B cell (primary cell): ENCODE measurements around the gene GRIK2. TPM values are rescaled to one million over a fixed set of nuclear protein-coding genes. Genes with fewer than 3 reads are reported as not detected.

Source experiments
- ATAC-seq: fragments of 200-7000 bp; cut with Tn5 transposase; one replicate; pipeline ENCODE4 v1.10.0; 2021; ENCODE audit warnings: low read depth, mild to moderate bottlenecking, moderate number of reproducible peaks, moderate library complexity
- CTCF ChIA-PET: fragments of 350-600 bp; sonication (Branson Sonifier 250); formaldehyde crosslinking; loops from one replicate; lab custom pipeline; 2021; ENCODE audit warnings: antibody characterized with exemption, inconsistent platforms; lab: Charles Lee
- POLR2A ChIA-PET: fragments of 350-600 bp; sonication (Branson Sonifier 250); formaldehyde crosslinking; loops from one replicate; lab custom pipeline; 2021; ENCODE audit warnings: antibody characterized with exemption; lab: Charles Lee
- DNase-seq: peaks from one replicate; pipeline ENCODE4 v3.0.0; 2013
- H2AFZ ChIP-seq: 2 replicates; pipeline ENCODE4 v1.6.1; 2012; ENCODE audit warnings: mild to moderate bottlenecking, low read depth, low read length; ENCODE audit not compliant: insufficient read depth, poor library complexity, severe bottlenecking
- H3K27ac ChIP-seq, 2 donors: 1 replicate in 1 of 2; 2 replicates in 1 of 2; pipeline ENCODE4 v1.5.1; 2012 to 2013; ENCODE audit warnings: low read length in 2 of 2, mild to moderate bottlenecking in 2 of 2, moderate library complexity in 1 of 2
- H3K27me3 ChIP-seq, 4 experiments: fragments of 200-600 bp in 1 of 4; sonication (generic) in 1 of 4; replicated peaks in 1 of 4; 1 replicate in 2 of 4; 2 replicates in 2 of 4; pipeline versions ENCODE4 v1.6.1 to v1.7.0; 2013 to 2016; ENCODE audit warnings: low read length in 3 of 4, mild to moderate bottlenecking in 2 of 4, mixed read lengths in 1 of 4, moderate library complexity in 1 of 4; ENCODE audit not compliant: insufficient read depth in 4 of 4, control insufficient read depth in 3 of 4; ENCODE audit errors: control extremely low read depth in 1 of 4
- H3K36me3 ChIP-seq, 2 experiments: replicated peaks in 1 of 2; 1 replicate in 1 of 2; 2 replicates in 1 of 2; pipeline versions ENCODE4 v1.6.1 to v1.7.1; 2013; ENCODE audit warnings: low read length in 1 of 2; ENCODE audit not compliant: insufficient read depth in 2 of 2, control insufficient read depth in 1 of 2; ENCODE audit errors: control extremely low read depth in 1 of 2, extremely low read depth in 1 of 2
- H3K4me1 ChIP-seq, 2 donors: fragments of 200-600 bp in 1 of 2; sonication (generic) in 1 of 2; 1 replicate in 1 of 2; 2 replicates in 1 of 2; pipeline versions ENCODE4 v1.5.1 to v1.6.1; 2013 to 2017; ENCODE audit warnings: low read length in 2 of 2; ENCODE audit not compliant: control insufficient read depth in 2 of 2, insufficient read depth in 2 of 2
- H3K4me2 ChIP-seq: replicated peaks from 2 replicates; pipeline ENCODE3; 2012; ENCODE audit warnings: mild to moderate bottlenecking, low read depth, low read length; ENCODE audit not compliant: poor library complexity, severe bottlenecking
- H3K4me3 ChIP-seq, 5 experiments: fragments of 200-600 bp in 1 of 5; sonication (generic) in 1 of 5; 1 replicate in 3 of 5; 2 replicates in 2 of 5; pipeline versions ENCODE4 v1.5.1 to v1.7.0; 2011 to 2016; ENCODE audit warnings: low read length in 4 of 5, mild to moderate bottlenecking in 4 of 5, low read depth in 2 of 5, control low read depth in 1 of 5, moderate library complexity in 1 of 5; ENCODE audit not compliant: insufficient read depth in 1 of 5; ENCODE audit errors: control extremely low read depth in 1 of 5, extremely low read depth in 1 of 5
- H3K79me2 ChIP-seq: fragments of 200-600 bp; sonication (generic); one replicate; pipeline ENCODE4 v1.6.0; 2016; ENCODE audit warnings: low read length; ENCODE audit not compliant: control insufficient read depth, insufficient read depth
- H3K9ac ChIP-seq: fragments of 200-600 bp; sonication (generic); 2 replicates; pipeline ENCODE4 v1.6.1; 2017; ENCODE audit warnings: mild to moderate bottlenecking, low read length, moderate library complexity
- H3K9me3 ChIP-seq, 3 donors: one replicate each; pipeline versions ENCODE4 v1.6.1 to v1.7.1; 2013; ENCODE audit warnings: low read length in 2 of 3; ENCODE audit not compliant: control insufficient read depth in 2 of 3, insufficient read depth in 1 of 3; ENCODE audit errors: control extremely low read depth in 1 of 3
- H4K20me1 ChIP-seq: 2 replicates; pipeline ENCODE4 v1.6.0; 2012; ENCODE audit warnings: mild to moderate bottlenecking, low read length; ENCODE audit not compliant: insufficient read depth, control insufficient read depth, poor library complexity, severe bottlenecking
- H3K27ac Mint-ChIP-seq: one replicate; pipeline ENCODE4 v1.8.0; 2021; ENCODE audit warnings: mixed read lengths
- H3K27me3 Mint-ChIP-seq: one replicate; pipeline ENCODE4 v1.8.0; 2021; ENCODE audit warnings: mixed read lengths
- H3K4me1 Mint-ChIP-seq: one replicate; pipeline ENCODE4 v1.8.0; 2021; ENCODE audit warnings: mixed read lengths
- H3K4me3 Mint-ChIP-seq: one replicate; pipeline ENCODE4 v1.8.0; 2021; ENCODE audit warnings: mixed read lengths
- H3K9me3 Mint-ChIP-seq: one replicate; pipeline ENCODE4 v1.8.0; 2022; ENCODE audit warnings: mixed read lengths; ENCODE audit not compliant: insufficient read depth
- EZH2 ChIP-seq: IDR thresholded peaks from 2 replicates; pipeline ENCODE4 v1.6.1; 2012; ENCODE audit warnings: borderline replicate concordance, low read depth, mild to moderate bottlenecking, moderate library complexity, low read length; ENCODE audit not compliant: insufficient read depth, poor library complexity, severe bottlenecking
- WGBS: methylation state at CpG from one replicate; pipeline ENCODE4 v1.1.5; 2013; ENCODE audit warnings: missing lambda C conversion rate; ENCODE audit not compliant: insufficient coverage; 5-methylcytosine and 5-hydroxymethylcytosine counted together
- intact Hi-C: fragments of 100-400 bp; cut with micrococcal nuclease; formaldehyde crosslinking; loops from one replicate; pipeline ENCODE4 v1.10.0; 2022
- polyA plus RNA-seq: library from polyadenylated mRNA; depleted of rRNA; stranded (reverse); fragments of >200 nt; gene quantifications from 2 replicates; pipeline ENCODE4 v1.2.3, GENCODE V29; 2012
- total RNA-seq, 2 donors: library from RNA; stranded (reverse); fragments of 120-200 nt in 1 of 2; gene quantifications; 1 replicate in 1 of 2; 2 replicates in 1 of 2; pipeline versions ENCODE4 v1.2.3 to v1.2.4, GENCODE V29; 2013 to 2022
- TF ChIP-seq, protein P1 (sequence below): fragments of 200-600 bp; IDR thresholded peaks from one replicate; pipeline ENCODE4 v1.8.0; 2022; ENCODE audit warnings: antibody characterized with exemption, mild to moderate bottlenecking

The GRIK2 gene
- total and polyA plus RNA-seq, 2 donors (not counting 1 experiment from before 2014, with no cell fraction given) = not detected

DNA sequence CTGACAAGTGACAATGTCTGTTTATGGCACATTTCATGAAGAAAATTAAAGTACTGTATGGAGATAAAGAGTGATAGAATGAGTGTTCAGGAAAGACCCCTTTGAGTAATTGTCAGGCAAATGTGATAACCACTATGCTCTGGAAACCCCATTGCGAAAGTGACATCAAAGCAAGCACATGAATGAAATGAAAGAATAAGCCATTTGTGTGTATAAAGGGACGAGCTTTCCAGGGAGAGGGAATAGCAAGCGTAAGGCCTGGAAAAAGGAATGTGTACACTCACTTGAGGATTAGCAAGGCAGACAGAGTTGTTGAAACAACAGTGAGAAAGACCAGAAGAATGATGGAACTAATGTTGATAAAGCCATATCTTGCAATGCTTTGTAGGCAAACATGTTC, 490.0 kb downstream of the GRIK2 start:
- Mint-ChIP-seq H3K27ac (no peak overlapping the region), H3K9me3 (no peaks in the 10 kb centered on the region), H3K4me3 (no peak overlapping the region), H3K27me3 (no peaks in the 10 kb centered on the region), H3K4me1 (no peaks in the 10 kb centered on the region)
- CTCF ChIA-PET = no interaction called here
- ATAC-seq = no peak
- no peaks in the 10 kb centered on the region for H3K27me3 ChIP-seq
- H3K9me3 ChIP-seq = no peaks in the 10 kb centered on the region
- H2AFZ ChIP-seq = no peak overlapping the region
- intact Hi-C loops = no loop called here
- no peak overlapping the region for H3K4me2 ChIP-seq
- H3K4me3 ChIP-seq = no peak overlapping the region
- H3K79me2 ChIP-seq = no peaks in the 10 kb centered on the region
- POLR2A ChIA-PET = no interaction called here
- H4K20me1 ChIP-seq = no peaks in the 10 kb centered on the region
- TF ChIP-seq, protein P1, sequence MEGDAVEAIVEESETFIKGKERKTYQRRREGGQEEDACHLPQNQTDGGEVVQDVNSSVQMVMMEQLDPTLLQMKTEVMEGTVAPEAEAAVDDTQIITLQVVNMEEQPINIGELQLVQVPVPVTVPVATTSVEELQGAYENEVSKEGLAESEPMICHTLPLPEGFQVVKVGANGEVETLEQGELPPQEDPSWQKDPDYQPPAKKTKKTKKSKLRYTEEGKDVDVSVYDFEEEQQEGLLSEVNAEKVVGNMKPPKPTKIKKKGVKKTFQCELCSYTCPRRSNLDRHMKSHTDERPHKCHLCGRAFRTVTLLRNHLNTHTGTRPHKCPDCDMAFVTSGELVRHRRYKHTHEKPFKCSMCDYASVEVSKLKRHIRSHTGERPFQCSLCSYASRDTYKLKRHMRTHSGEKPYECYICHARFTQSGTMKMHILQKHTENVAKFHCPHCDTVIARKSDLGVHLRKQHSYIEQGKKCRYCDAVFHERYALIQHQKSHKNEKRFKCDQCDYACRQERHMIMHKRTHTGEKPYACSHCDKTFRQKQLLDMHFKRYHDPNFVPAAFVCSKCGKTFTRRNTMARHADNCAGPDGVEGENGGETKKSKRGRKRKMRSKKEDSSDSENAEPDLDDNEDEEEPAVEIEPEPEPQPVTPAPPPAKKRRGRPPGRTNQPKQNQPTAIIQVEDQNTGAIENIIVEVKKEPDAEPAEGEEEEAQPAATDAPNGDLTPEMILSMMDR = no peak
- TF ChIP-seq EZH2 = no peak
- no peak overlapping the region for H3K27ac ChIP-seq
- WGBS = 95% methylated on average over 3 of the region's 3 CpGs
- no peak for DNase-seq
- no peak overlapping the region for H3K9ac ChIP-seq
- H3K4me1 ChIP-seq = no peaks in the 10 kb centered on the region
- no peaks in the 10 kb centered on the region for H3K36me3 ChIP-seq

- Mint-ChIP-seq H3K4me1 (no peaks in the 10 kb centered on the region), H3K9me3 (no peaks in the 10 kb centered on the region), H3K27ac (no peak overlapping the region), H3K27me3 (no peaks in the 10 kb centered on the region), H3K4me3 (no peak overlapping the region)
- no peak overlapping the region for H2AFZ ChIP-seq
- ChIA-PET CTCF (no interaction called here), POLR2A (no interaction called here)
- H3K79me2 ChIP-seq = no peaks in the 10 kb centered on the region
- no peak for DNase-seq
- no peak overlapping the region for H3K4me2 ChIP-seq
- H3K9me3 ChIP-seq = no peaks in the 10 kb centered on the region
- H4K20me1 ChIP-seq = no peaks in the 10 kb centered on the region
- 78% methylated on average over 3 of the region's 5 CpGs for WGBS
- no peaks in the 10 kb centered on the region for H3K36me3 ChIP-seq
- no peak overlapping the region for H3K27ac ChIP-seq
- no peak overlapping the region for H3K9ac ChIP-seq
- ATAC-seq = no peak
- no peak for TF ChIP-seq EZH2
- TF ChIP-seq, protein P1 = no peak
- intact Hi-C loops = no loop called here
- H3K4me3 ChIP-seq = no peak overlapping the region
- H3K27me3 ChIP-seq = no peaks in the 10 kb centered on the region
- H3K4me1 ChIP-seq = no peaks in the 10 kb centered on the region
These were observed 494.0 kb downstream of the GRIK2 start for GRCh38 chr6:101887532-101887931.
